Spleen (tissue), 7 donors: ENCODE measurements around the gene EXD3.

Source experiments
- POLR2A ChIP-seq, 3 donors: fragments of 450-650 bp; IDR thresholded peaks; one replicate each; pipeline ENCODE4 v1.5.1; 2017; ENCODE audit warnings: antibody characterized with exemption in 3 of 3, mild to moderate bottlenecking in 1 of 3
- POLR2AphosphoS5 ChIP-seq, 3 donors: sonication (generic); formaldehyde crosslinking; IDR thresholded peaks; one replicate each; pipeline ENCODE4 v1.5.1; 2017; ENCODE audit warnings: antibody characterized with exemption in 3 of 3
- TF ChIP-seq, protein P1 (sequence below), 11 experiments: fragments of 200-600 bp in 7 of 11; fragments of 450-650 bp in 4 of 11; sonication (generic) in 4 of 11; IDR thresholded peaks in 8 of 11; conservative IDR thresholded peaks in 3 of 11; 1 replicate in 7 of 11; 2 replicates in 4 of 11; pipeline versions ENCODE4 v1.4.0 to v1.8.0; 2016 to 2021; ENCODE audit warnings: antibody characterized with exemption in 11 of 11, inconsistent platforms in 4 of 11, mild to moderate bottlenecking in 1 of 11
- donor health status: DM: no; HTN: no; CAD: no; lungs with moderate emphysema.
- donor health status: DM: no; HTN: no; CAD: no.
- donor health status: DM: no; HTN: no; CAD: no.

DNA sequence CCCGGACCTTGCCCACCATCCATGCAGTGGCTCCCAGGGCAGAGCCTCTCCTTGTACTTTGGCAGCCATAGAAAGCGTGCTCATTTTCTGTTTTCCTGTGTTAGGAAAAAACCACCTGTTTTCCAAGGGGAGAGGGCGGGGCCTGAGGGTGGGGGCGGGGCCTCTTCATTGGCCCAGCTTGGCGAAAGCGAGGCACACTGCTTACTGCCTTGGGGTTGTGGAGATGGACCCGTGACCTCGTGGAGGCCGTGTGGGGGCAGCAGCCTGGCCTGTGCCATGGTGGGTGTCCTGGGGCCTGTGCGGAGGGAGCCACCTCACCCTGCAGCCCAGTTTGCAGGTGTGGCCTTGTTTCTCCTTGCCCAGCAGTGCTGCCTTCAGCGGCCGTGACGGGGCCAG lies 149.9 kb downstream of the EXD3 start:
- TF ChIP-seq, protein P1, sequence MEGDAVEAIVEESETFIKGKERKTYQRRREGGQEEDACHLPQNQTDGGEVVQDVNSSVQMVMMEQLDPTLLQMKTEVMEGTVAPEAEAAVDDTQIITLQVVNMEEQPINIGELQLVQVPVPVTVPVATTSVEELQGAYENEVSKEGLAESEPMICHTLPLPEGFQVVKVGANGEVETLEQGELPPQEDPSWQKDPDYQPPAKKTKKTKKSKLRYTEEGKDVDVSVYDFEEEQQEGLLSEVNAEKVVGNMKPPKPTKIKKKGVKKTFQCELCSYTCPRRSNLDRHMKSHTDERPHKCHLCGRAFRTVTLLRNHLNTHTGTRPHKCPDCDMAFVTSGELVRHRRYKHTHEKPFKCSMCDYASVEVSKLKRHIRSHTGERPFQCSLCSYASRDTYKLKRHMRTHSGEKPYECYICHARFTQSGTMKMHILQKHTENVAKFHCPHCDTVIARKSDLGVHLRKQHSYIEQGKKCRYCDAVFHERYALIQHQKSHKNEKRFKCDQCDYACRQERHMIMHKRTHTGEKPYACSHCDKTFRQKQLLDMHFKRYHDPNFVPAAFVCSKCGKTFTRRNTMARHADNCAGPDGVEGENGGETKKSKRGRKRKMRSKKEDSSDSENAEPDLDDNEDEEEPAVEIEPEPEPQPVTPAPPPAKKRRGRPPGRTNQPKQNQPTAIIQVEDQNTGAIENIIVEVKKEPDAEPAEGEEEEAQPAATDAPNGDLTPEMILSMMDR (IDR thresholded peaks at IDR 0.05 in 8 of 11, conservative IDR thresholded peaks at IDR 0.05 in 3 of 11): no peak
- TF ChIP-seq POLR2A (IDR thresholded peaks at IDR 0.05) (no peak), POLR2AphosphoS5 (IDR thresholded peaks at IDR 0.05) (no peak)
